Raji (cell line): ENCODE results near the gene ONECUT2.

Source experiments
- POLR2A ChIP-seq: IDR thresholded peaks from 2 replicates; pipeline ENCODE4 v1.6.1; 2011; ENCODE audit warnings: low read depth, low read length, control low read depth; ENCODE audit not compliant: insufficient read depth

The ONECUT2 gene

GRCh38 chr18:57533006-57533867 lies 98.1 kb downstream of the ONECUT2 start:
- no peak for TF ChIP-seq POLR2A

- no peak for TF ChIP-seq POLR2A
Measured at GRCh38 chr18:57533868-57534510, 98.8 kb downstream of the ONECUT2 start.

GRCh38 chr18:57534511-57534909 lies 99.3 kb downstream of the ONECUT2 start:
- TF ChIP-seq POLR2A = no peak

GRCh38 chr18:57538614-57539013 lies 103.4 kb downstream of the ONECUT2 start:
- TF ChIP-seq POLR2A = no peak

GRCh38 chr18:57539702-57540101 lies 104.5 kb downstream of the ONECUT2 start:
- TF ChIP-seq POLR2A = no peak
